SK-N-SH treated with all-trans-retinoic acid at 6 μM for 48 hours (cell line): ENCODE data around the gene CDC34.

Source experiments
- ATAC-seq: fragments of 200-7000 bp; cut with Tn5 transposase; 3 replicates; pipeline ENCODE4 v1.9.1; 2020; ENCODE audit warnings: mild to moderate bottlenecking, moderate library complexity
- BACH2 ChIP-seq: fragments of 250-450 bp; sonication (Bioruptor Pico); IDR thresholded peaks from 2 replicates; pipeline ENCODE4 v1.9.0; 2021; ENCODE audit warnings: mild to moderate bottlenecking, borderline replicate concordance
- CSDC2 ChIP-seq: fragments of 250-450 bp; sonication (Bioruptor Pico); IDR thresholded peaks from 2 replicates; pipeline ENCODE4 v1.5.0; 2020; ENCODE audit warnings: mild to moderate bottlenecking, moderate library complexity
- ESRRG ChIP-seq: fragments of 250-450 bp; sonication (Bioruptor Pico); IDR thresholded peaks from 2 replicates; pipeline ENCODE4 v1.6.1; 2021; ENCODE audit warnings: mild to moderate bottlenecking
- GLIS3 ChIP-seq: fragments of 250-450 bp; sonication (Bioruptor Pico); IDR thresholded peaks from 2 replicates; pipeline ENCODE4 v1.5.0; 2020; ENCODE audit warnings: mild to moderate bottlenecking, moderate library complexity
- ISL1 ChIP-seq: fragments of 250-450 bp; sonication (Bioruptor Pico); IDR thresholded peaks from 2 replicates; pipeline ENCODE4 v2.1.2; 2022; ENCODE audit warnings: mild to moderate bottlenecking, moderate library complexity
- OSR1 ChIP-seq: fragments of 250-450 bp; sonication (Bioruptor Pico); IDR thresholded peaks from 2 replicates; pipeline ENCODE4 v1.8.0; 2022; ENCODE audit warnings: moderate library complexity, mild to moderate bottlenecking, inconsistent platforms
- PPARA ChIP-seq: fragments of 250-450 bp; sonication (Bioruptor Pico); IDR thresholded peaks from 2 replicates; pipeline ENCODE4 v1.5.0; 2020; ENCODE audit warnings: mild to moderate bottlenecking, borderline replicate concordance
- RARB ChIP-seq: fragments of 250-450 bp; sonication (Bioruptor Pico); IDR thresholded peaks from 2 replicates; pipeline ENCODE4 v1.8.0; 2021; ENCODE audit warnings: mild to moderate bottlenecking, moderate library complexity
- SNAI2 ChIP-seq: fragments of 250-450 bp; sonication (Bioruptor Pico); IDR thresholded peaks from 2 replicates; pipeline ENCODE4 v1.5.0; 2020; ENCODE audit warnings: mild to moderate bottlenecking, moderate library complexity
- TCF4 ChIP-seq: fragments of 250-450 bp; sonication (Bioruptor Pico); IDR thresholded peaks from 2 replicates; pipeline ENCODE4 v1.8.0; 2021; ENCODE audit warnings: mild to moderate bottlenecking, moderate library complexity, borderline replicate concordance
- TOX ChIP-seq: fragments of 250-450 bp; sonication (Bioruptor Pico); IDR thresholded peaks from 2 replicates; pipeline ENCODE4 v1.8.0; 2021; ENCODE audit warnings: mild to moderate bottlenecking, moderate library complexity, borderline replicate concordance
- ZC3H10 ChIP-seq: fragments of 250-450 bp; sonication (Bioruptor Pico); IDR thresholded peaks from 2 replicates; pipeline ENCODE4 v1.5.1; 2021; ENCODE audit warnings: mild to moderate bottlenecking, moderate library complexity
- ZFP3 ChIP-seq: fragments of 250-450 bp; sonication (Bioruptor Pico); IDR thresholded peaks from 2 replicates; pipeline ENCODE4 v1.5.0; 2020; ENCODE audit warnings: mild to moderate bottlenecking, moderate library complexity
- ZFP30 ChIP-seq: fragments of 450-650 bp; formaldehyde crosslinking; IDR thresholded peaks from 2 replicates; pipeline ENCODE4 v1.5.0; 2022; ENCODE audit warnings: mild to moderate bottlenecking, moderate library complexity
- ZNF565 ChIP-seq: fragments of 450-650 bp; formaldehyde crosslinking; conservative IDR thresholded peaks from 2 replicates; pipeline ENCODE4 v1.5.0; 2020; ENCODE audit warnings: low read depth, mild to moderate bottlenecking, moderate library complexity
- ZNF70 ChIP-seq: fragments of 450-650 bp; formaldehyde crosslinking; IDR thresholded peaks from 2 replicates; pipeline ENCODE4 v1.5.0; 2020; ENCODE audit warnings: mild to moderate bottlenecking, moderate library complexity
- ZNF8 ChIP-seq: fragments of 450-650 bp; formaldehyde crosslinking; IDR thresholded peaks from 2 replicates; pipeline ENCODE4 v1.5.0; 2020; ENCODE audit warnings: mild to moderate bottlenecking, moderate library complexity
- TF ChIP-seq, protein P1 (sequence below): fragments of 250-450 bp; sonication (Bioruptor Pico); IDR thresholded peaks from 2 replicates; pipeline ENCODE4 v1.5.0; 2020; ENCODE audit warnings: mild to moderate bottlenecking, moderate library complexity
- TF ChIP-seq, protein P2 (sequence below): fragments of 250-450 bp; sonication (Bioruptor Pico); IDR thresholded peaks from 2 replicates; pipeline ENCODE4 v1.5.1; 2020; ENCODE audit warnings: low read depth, mild to moderate bottlenecking, moderate library complexity
- TF ChIP-seq, protein P3 (sequence below): fragments of 250-450 bp; sonication (Bioruptor Pico); IDR thresholded peaks from 2 replicates; pipeline ENCODE4 v1.8.0; 2020; ENCODE audit warnings: mild to moderate bottlenecking, moderate library complexity, borderline replicate concordance
- TF ChIP-seq, protein P4 (sequence below): fragments of 250-450 bp; sonication (Bioruptor Pico); IDR thresholded peaks from 2 replicates; pipeline ENCODE4 v1.8.0; 2021; ENCODE audit warnings: low read depth, mild to moderate bottlenecking, moderate library complexity, borderline replicate concordance

The CDC34 gene

DNA sequence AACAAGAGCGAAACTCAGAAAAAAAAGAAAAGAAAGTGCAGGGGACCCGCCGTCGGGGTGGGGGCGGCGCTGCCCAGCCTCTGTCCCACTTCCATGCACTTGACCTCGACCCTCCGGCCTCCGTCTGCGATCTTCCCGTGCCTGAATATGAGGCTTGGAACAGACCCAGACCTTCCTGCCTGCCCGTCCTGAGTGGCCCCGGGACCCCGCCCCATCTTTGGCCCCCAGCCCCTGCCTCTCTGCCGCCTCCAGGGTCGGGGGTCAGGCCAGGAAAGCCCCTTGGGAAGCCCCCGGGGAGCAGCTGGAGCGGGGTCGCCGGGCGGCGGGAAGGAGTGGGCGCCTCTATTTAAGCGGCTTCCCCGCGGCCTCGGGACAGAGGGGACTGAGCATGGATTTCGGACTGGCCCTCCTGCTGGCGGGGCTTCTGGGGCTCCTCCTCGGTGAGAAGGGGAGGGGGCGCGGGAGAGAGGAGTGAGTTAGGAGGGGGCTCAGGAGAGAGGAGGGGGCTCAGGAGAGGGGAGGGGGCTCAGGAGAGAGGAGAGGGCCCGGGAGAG, 35.4 kb upstream of the CDC34 start, which contains the start of gene MADCAM1:
Gene MADCAM1, plus strand, starts transcription at position 375 of the 554 bp plus-strand sequence. Its CDS starts 14 bp downstream, at position 389.
- ATAC-seq, result no peak
- TF ChIP-seq, protein P1, sequence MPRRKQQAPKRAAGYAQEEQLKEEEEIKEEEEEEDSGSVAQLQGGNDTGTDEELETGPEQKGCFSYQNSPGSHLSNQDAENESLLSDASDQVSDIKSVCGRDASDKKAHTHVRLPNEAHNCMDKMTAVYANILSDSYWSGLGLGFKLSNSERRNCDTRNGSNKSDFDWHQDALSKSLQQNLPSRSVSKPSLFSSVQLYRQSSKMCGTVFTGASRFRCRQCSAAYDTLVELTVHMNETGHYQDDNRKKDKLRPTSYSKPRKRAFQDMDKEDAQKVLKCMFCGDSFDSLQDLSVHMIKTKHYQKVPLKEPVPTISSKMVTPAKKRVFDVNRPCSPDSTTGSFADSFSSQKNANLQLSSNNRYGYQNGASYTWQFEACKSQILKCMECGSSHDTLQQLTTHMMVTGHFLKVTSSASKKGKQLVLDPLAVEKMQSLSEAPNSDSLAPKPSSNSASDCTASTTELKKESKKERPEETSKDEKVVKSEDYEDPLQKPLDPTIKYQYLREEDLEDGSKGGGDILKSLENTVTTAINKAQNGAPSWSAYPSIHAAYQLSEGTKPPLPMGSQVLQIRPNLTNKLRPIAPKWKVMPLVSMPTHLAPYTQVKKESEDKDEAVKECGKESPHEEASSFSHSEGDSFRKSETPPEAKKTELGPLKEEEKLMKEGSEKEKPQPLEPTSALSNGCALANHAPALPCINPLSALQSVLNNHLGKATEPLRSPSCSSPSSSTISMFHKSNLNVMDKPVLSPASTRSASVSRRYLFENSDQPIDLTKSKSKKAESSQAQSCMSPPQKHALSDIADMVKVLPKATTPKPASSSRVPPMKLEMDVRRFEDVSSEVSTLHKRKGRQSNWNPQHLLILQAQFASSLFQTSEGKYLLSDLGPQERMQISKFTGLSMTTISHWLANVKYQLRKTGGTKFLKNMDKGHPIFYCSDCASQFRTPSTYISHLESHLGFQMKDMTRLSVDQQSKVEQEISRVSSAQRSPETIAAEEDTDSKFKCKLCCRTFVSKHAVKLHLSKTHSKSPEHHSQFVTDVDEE (CRISPR knock-in tag), result no peak
- TF ChIP-seq GLIS3 (CRISPR knock-in tag) (no peak), RARB (CRISPR knock-in tag) (no peak), ZNF8 (CRISPR knock-in tag) (no peak), ZC3H10 (CRISPR knock-in tag) (no peak), SNAI2 (CRISPR knock-in tag) (no peak), ZFP3 (no peak), OSR1 (CRISPR knock-in tag) (no peak), ZFP30 (CRISPR knock-in tag) (no peak), CSDC2 (no peak), ZNF565 (no peak), TOX (no peak), TCF4 (CRISPR knock-in tag) (no peak)
- TF ChIP-seq, protein P2, sequence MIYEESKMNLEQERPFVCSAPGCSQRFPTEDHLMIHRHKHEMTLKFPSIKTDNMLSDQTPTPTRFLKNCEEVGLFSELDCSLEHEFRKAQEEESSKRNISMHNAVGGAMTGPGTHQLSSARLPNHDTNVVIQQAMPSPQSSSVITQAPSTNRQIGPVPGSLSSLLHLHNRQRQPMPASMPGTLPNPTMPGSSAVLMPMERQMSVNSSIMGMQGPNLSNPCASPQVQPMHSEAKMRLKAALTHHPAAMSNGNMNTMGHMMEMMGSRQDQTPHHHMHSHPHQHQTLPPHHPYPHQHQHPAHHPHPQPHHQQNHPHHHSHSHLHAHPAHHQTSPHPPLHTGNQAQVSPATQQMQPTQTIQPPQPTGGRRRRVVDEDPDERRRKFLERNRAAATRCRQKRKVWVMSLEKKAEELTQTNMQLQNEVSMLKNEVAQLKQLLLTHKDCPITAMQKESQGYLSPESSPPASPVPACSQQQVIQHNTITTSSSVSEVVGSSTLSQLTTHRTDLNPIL, result no peak
- TF ChIP-seq, all 23 proteins: peak for 0

DNA sequence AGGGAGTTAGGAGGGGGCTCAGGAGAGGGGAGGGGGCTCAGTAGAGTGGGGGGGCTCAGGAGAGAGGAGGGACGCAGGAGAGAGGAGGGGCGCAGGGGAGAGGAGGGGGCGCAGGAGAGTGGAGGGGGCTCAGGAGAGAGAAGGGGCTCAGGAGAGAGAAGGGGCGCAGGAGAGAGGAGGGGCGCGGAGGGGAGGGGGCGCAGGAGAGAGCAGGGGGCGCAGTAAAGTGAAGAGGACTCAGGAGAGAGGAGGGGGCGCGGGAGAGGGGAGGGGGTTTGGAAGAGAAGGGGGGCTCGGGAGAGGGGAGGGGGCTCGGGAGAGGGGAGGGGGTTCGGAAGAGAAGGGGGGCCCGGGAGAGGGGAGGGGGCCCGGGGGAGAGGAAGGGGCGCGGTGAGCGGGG, 34.6 kb upstream of the CDC34 start:
- ATAC-seq, result no peak

DNA sequence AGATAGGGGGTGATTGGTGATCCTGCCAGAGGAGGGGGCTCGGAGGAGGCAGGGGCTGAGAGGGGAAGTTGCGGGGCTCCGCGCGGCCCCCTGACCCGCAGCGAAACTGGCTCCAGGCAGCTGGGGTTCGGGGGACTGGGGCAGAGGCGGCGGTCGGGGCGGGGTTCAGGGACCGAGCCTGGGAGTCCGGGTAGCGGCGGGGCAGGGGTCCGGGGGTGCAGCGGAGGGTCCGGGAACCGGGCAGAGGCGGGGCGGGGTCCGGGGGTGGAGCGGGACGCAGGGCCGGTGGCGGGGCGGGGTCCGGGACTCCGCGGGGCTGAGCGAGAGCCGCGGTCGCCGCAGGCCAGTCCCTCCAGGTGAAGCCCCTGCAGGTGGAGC, 34.1 kb upstream of the CDC34 start:
- no peak for ATAC-seq
- TF ChIP-seq, protein P3, sequence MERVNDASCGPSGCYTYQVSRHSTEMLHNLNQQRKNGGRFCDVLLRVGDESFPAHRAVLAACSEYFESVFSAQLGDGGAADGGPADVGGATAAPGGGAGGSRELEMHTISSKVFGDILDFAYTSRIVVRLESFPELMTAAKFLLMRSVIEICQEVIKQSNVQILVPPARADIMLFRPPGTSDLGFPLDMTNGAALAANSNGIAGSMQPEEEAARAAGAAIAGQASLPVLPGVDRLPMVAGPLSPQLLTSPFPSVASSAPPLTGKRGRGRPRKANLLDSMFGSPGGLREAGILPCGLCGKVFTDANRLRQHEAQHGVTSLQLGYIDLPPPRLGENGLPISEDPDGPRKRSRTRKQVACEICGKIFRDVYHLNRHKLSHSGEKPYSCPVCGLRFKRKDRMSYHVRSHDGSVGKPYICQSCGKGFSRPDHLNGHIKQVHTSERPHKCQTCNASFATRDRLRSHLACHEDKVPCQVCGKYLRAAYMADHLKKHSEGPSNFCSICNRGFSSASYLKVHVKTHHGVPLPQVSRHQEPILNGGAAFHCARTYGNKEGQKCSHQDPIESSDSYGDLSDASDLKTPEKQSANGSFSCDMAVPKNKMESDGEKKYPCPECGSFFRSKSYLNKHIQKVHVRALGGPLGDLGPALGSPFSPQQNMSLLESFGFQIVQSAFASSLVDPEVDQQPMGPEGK (CRISPR knock-in tag), result no peak
- TF ChIP-seq, protein P2, result no peak
- TF ChIP-seq ZNF565 (no peak), CSDC2 (no peak), ISL1 (no peak), BACH2 (no peak), GLIS3 (CRISPR knock-in tag) (no peak), ZNF70 (CRISPR knock-in tag) (no peak), PPARA (no peak), ESRRG (no peak)
- TF ChIP-seq, protein P1 (CRISPR knock-in tag), result no peak

More for the DNA sequence above, 34.6 kb upstream of the CDC34 start:
- TF ChIP-seq, protein P4, sequence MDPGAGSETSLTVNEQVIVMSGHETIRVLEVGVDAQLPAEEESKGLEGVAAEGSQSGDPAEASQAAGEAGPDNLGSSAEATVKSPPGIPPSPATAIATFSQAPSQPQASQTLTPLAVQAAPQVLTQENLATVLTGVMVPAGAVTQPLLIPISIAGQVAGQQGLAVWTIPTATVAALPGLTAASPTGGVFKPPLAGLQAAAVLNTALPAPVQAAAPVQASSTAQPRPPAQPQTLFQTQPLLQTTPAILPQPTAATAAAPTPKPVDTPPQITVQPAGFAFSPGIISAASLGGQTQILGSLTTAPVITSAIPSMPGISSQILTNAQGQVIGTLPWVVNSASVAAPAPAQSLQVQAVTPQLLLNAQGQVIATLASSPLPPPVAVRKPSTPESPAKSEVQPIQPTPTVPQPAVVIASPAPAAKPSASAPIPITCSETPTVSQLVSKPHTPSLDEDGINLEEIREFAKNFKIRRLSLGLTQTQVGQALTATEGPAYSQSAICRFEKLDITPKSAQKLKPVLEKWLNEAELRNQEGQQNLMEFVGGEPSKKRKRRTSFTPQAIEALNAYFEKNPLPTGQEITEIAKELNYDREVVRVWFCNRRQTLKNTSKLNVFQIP (CRISPR knock-in tag), result no peak
- TF ChIP-seq ZNF8 (CRISPR knock-in tag), result no peak
- TF ChIP-seq RARB (CRISPR knock-in tag), result no peak
